A673 (cell line): ENCODE measurements around the gene SPATA2L.

Experiments used
- EZH2 ChIP-seq: fragments of 200-600 bp; sonication (generic); IDR thresholded peaks from 2 replicates; pipeline ENCODE4 v1.6.1; 2017; ENCODE audit warnings: borderline replicate concordance, low read depth, mild to moderate bottlenecking, mixed read lengths, antibody characterized with exemption, low read length; ENCODE audit not compliant: poor library complexity, severe bottlenecking
- TF ChIP-seq, protein P1 (sequence below): fragments of 300-800, 200-600 bp; sonication (generic); conservative IDR thresholded peaks from 2 replicates; pipeline ENCODE4 v1.5.1; 2017; ENCODE audit warnings: low read depth, mild to moderate bottlenecking, antibody characterized with exemption, low read length, moderate library complexity, mixed read lengths

- TF ChIP-seq, protein P1, sequence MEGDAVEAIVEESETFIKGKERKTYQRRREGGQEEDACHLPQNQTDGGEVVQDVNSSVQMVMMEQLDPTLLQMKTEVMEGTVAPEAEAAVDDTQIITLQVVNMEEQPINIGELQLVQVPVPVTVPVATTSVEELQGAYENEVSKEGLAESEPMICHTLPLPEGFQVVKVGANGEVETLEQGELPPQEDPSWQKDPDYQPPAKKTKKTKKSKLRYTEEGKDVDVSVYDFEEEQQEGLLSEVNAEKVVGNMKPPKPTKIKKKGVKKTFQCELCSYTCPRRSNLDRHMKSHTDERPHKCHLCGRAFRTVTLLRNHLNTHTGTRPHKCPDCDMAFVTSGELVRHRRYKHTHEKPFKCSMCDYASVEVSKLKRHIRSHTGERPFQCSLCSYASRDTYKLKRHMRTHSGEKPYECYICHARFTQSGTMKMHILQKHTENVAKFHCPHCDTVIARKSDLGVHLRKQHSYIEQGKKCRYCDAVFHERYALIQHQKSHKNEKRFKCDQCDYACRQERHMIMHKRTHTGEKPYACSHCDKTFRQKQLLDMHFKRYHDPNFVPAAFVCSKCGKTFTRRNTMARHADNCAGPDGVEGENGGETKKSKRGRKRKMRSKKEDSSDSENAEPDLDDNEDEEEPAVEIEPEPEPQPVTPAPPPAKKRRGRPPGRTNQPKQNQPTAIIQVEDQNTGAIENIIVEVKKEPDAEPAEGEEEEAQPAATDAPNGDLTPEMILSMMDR = no peak
- no peak for TF ChIP-seq EZH2
Observed at GRCh38 chr16:89651584-89651983, 49.9 kb downstream of the SPATA2L start.
